Stromal cell of bone marrow (primary cell): ENCODE measurements around the gene CCDC120.
A peak's percentile ranks its signal among the peaks of the same experiment; 100 is the strongest.

ENCODE experiments used
- DNase-seq: peaks from one replicate; pipeline ENCODE4 v3.0.0-alpha.2; 2012; ENCODE audit warnings: low read depth

Gene CCDC120

GRCh38 chrX:49102190-49102589 is 43.4 kb downstream of the CCDC120 start:
- DNase-seq: no peak

GRCh38 chrX:49103637-49104036 is 44.8 kb downstream of the CCDC120 start:
- DNase-seq: no peak

- DNase-seq: no peak
Measured at GRCh38 chrX:49106296-49106695, 47.5 kb downstream of the CCDC120 start.

- peak; percentile 12 for DNase-seq
Measured at GRCh38 chrX:49106930-49107329, 48.1 kb downstream of the CCDC120 start.

- DNase-seq: no peak
Measured at GRCh38 chrX:49108641-49109040, 49.8 kb downstream of the CCDC120 start.

GRCh38 chrX:49110417-49110816 is 51.6 kb downstream of the CCDC120 start:
- DNase-seq: no peak

- DNase-seq: no peak
Measured at GRCh38 chrX:49111791-49112190, 53.0 kb downstream of the CCDC120 start.

GRCh38 chrX:49116076-49116475 is 57.3 kb downstream of the CCDC120 start:
- DNase-seq: no peak

GRCh38 chrX:49116716-49117115 is 57.9 kb downstream of the CCDC120 start:
- DNase-seq: no peak

GRCh38 chrX:49117581-49117980 is 58.8 kb downstream of the CCDC120 start:
- no peak for DNase-seq
